Left kidney (tissue), 8 donors: ENCODE data around the gene CD2BP2. TPM values are rescaled to one million over a fixed set of nuclear protein-coding genes. Genes with fewer than 3 reads are reported as not detected.
"Not testable (repeated sequence)": the region's sequence is repeated elsewhere in the genome, so short reads cannot be mapped to it uniquely, and the experiment has no call there.

Experiments
- DNase-seq: peaks from one replicate; pipeline ENCODE4 v3.0.0-alpha.2; 2013
- long read RNA-seq, 8 donors: transcript quantifications; one replicate each; lab custom pipeline, GENCODE V29; 2026
- polyA plus RNA-seq: library from polyadenylated mRNA; unstranded; fragments of 120-200 nt; gene quantifications from one replicate; pipeline ENCODE4 v1.2.1, GENCODE V29; 2013; ENCODE audit not compliant: insufficient read length

CD2BP2 gene
- polyA plus RNA-seq: 53.5 TPM
- long read RNA-seq, donor 1, transcript CD2BP2-203 (6 exons, 1,417 nt): minor isoform, 7 of 39 reads
- long read RNA-seq, donor 1, transcript CD2BP2-201 (7 exons, 3,421 nt): major isoform, 30 of 39 reads
- long read RNA-seq, donor 1, partial matches to known transcripts: 0 of 39 reads
- long read RNA-seq, donor 1, other reads (novel, unspliced or antisense): 0 of 39 reads
- long read RNA-seq, donor 2, transcript CD2BP2-201 (7 exons, 3,421 nt): major isoform, 25 of 27 reads
- long read RNA-seq, donor 2, partial matches to known transcripts: 0 of 27 reads
- long read RNA-seq, donor 2, other reads (novel, unspliced or antisense): 0 of 27 reads
- long read RNA-seq, donor 3, transcript CD2BP2-201 (7 exons, 3,421 nt): major isoform, 19 of 21 reads
- long read RNA-seq, donor 3, partial matches to known transcripts: 0 of 21 reads
- long read RNA-seq, donor 3, other reads (novel, unspliced or antisense): 0 of 21 reads
- long read RNA-seq, donor 4, partial matches to known transcripts: 0 of 4 reads
- long read RNA-seq, donor 4, other reads (novel, unspliced or antisense): 0 of 4 reads
- long read RNA-seq, donor 5, transcript CD2BP2-201 (7 exons, 3,421 nt): major isoform, 49 of 84 reads
- long read RNA-seq, donor 5, partial matches to known transcripts: 31 of 84 reads
- long read RNA-seq, donor 5, other reads (novel, unspliced or antisense): 0 of 84 reads
- long read RNA-seq, donor 6, transcript CD2BP2-203 (6 exons, 1,417 nt): minor isoform, 7 of 62 reads
- long read RNA-seq, donor 6, transcript CD2BP2-201 (7 exons, 3,421 nt): major isoform, 41 of 62 reads
- long read RNA-seq, donor 6, partial matches to known transcripts: 12 of 62 reads
- long read RNA-seq, donor 6, other reads (novel, unspliced or antisense): 0 of 62 reads
- long read RNA-seq, donor 7, transcript CD2BP2-201 (7 exons, 3,421 nt): major isoform, 41 of 67 reads
- long read RNA-seq, donor 7, transcript CD2BP2-203 (6 exons, 1,417 nt): minor isoform, 7 of 67 reads
- long read RNA-seq, donor 7, transcript CD2BP2-202 (3 exons, 541 nt): minor isoform, 5 of 67 reads
- long read RNA-seq, donor 7, partial matches to known transcripts: 14 of 67 reads
- long read RNA-seq, donor 7, other reads (novel, unspliced or antisense): 0 of 67 reads
- long read RNA-seq, donor 8, transcript CD2BP2-201 (7 exons, 3,421 nt): major isoform, 15 of 16 reads
- long read RNA-seq, donor 8, partial matches to known transcripts: 0 of 16 reads
- long read RNA-seq, donor 8, other reads (novel, unspliced or antisense): 0 of 16 reads

- peak; percentile 99 for DNase-seq
Measured at GRCh38 chr16:30355144-30355953, at the start of gene CD2BP2. CD2BP2 (minus strand) TSS chr16:30355308; CDS start chr16:30354681, 627 bp downstream.

- DNase-seq: no peak
Measured at GRCh38 chr16:30401768-30402425, 46.8 kb upstream of the CD2BP2 start.

GRCh38 chr16:30399435-30400186 is 44.5 kb upstream of the CD2BP2 start:
- no peak for DNase-seq

- DNase-seq: no peak
Measured at GRCh38 chr16:30398661-30399434, 43.7 kb upstream of the CD2BP2 start.

GRCh38 chr16:30397776-30398660 is 42.9 kb upstream of the CD2BP2 start:
- DNase-seq: no peak

- no peak for DNase-seq
Measured at GRCh38 chr16:30397056-30397455, 41.9 kb upstream of the CD2BP2 start.

- not testable (repeated sequence) for DNase-seq
Measured at GRCh38 chr16:30396627-30397026, 41.5 kb upstream of the CD2BP2 start.

- DNase-seq: no peak
Measured at GRCh38 chr16:30395992-30396585, 41.0 kb upstream of the CD2BP2 start.

GRCh38 chr16:30395155-30395991 is 40.3 kb upstream of the CD2BP2 start, which contains the start of gene ZNF48:
ZNF48 (plus strand) TSS chr16:30395420; CDS start chr16:30395795, 375 bp downstream.
- DNase-seq: peak; percentile 92

- DNase-seq: no peak
Measured at GRCh38 chr16:30394592-30395154, 39.6 kb upstream of the CD2BP2 start.

GRCh38 chr16:30383521-30383920 is 28.4 kb upstream of the CD2BP2 start:
- DNase-seq: no peak

GRCh38 chr16:30382111-30382881 is 27.2 kb upstream of the CD2BP2 start, which contains the start of gene SEPTIN1:
SEPTIN1 (minus strand) TSS chr16:30382561; CDS start chr16:30382542, 19 bp downstream.
- DNase-seq: no peak

- DNase-seq: no peak
Measured at GRCh38 chr16:30381291-30382041, 26.4 kb upstream of the CD2BP2 start.

GRCh38 chr16:30380803-30381208 is 25.7 kb upstream of the CD2BP2 start:
- DNase-seq: no peak
